ENCODE data around the gene SLU7.

GRCh38 chr5:160376416-160376815 lies 42.5 kb downstream of the SLU7 start:
- TF ChIP-seq ATF3 (IDR thresholded peaks at IDR 0.05) (no peak), POLR2A (IDR thresholded peaks at IDR 0.05; ENCODE audit: borderline replicate concordance, extremely low read depth, insufficient read depth, insufficient read length) (no peak), EZH2 (IDR thresholded peaks at IDR 0.05) (no peak), CTCF (IDR thresholded peaks at IDR 0.05 in 2 of 3, conservative IDR thresholded peaks at IDR 0.05 in 1 of 3; ENCODE audit: borderline replicate concordance in 1 of 3, insufficient read depth in 1 of 3, low read depth in 2 of 3, low read length in 2 of 3) (no peak), EGR1 (IDR thresholded peaks at IDR 0.05; ENCODE audit: low read depth) (no peak), SRF (IDR thresholded peaks at IDR 0.05; ENCODE audit: low read depth) (no peak), YY1 (IDR thresholded peaks at IDR 0.05; ENCODE audit: extremely low read depth, insufficient replicate concordance, low read depth, low read length) (no peak), ZFX (IDR thresholded peaks at IDR 0.05) (no peak), MAX (IDR thresholded peaks at IDR 0.05) (no peak), POLR2AphosphoS5 (IDR thresholded peaks at IDR 0.05; ENCODE audit: low read depth, low read length) (no peak), RAD21 (IDR thresholded peaks at IDR 0.05; ENCODE audit: low read depth) (no peak)
